GM12878 (cell line): Measurements from ENCODE around the gene CELSR3. TPM values are rescaled to one million over a fixed set of nuclear protein-coding genes. Genes with fewer than 3 reads are reported as not detected.

Experiments
- ATAC-seq: fragments of 200-7000 bp; cut with Tn5 transposase; 3 replicates; pipeline ENCODE4 v1.9.1; 2020; ENCODE audit warnings: mild to moderate bottlenecking, moderate library complexity
- BruUV-seq: library from RNA; stranded (reverse); fragments of 400-500 nt; replicated peaks from 2 replicates; lab custom pipeline; 2021; lab: Mats Ljungman, UMichigan
- CTCF ChIA-PET: fragments of 300-600 bp; sonication (Branson Sonifier 250); formaldehyde crosslinking; extraction: SDS; loops from one replicate; lab custom pipeline; 2021; ENCODE audit warnings: inconsistent platforms; lab: Yijun Ruan, JAX
- POLR2A ChIA-PET: fragments of 350-600 bp; formaldehyde crosslinking; extraction: SDS; loops from one replicate; lab custom pipeline; 2021; ENCODE audit warnings: inconsistent platforms; lab: Charles Lee
- RAD21 ChIA-PET: fragments of 300-600 bp; sonication (Branson Sonifier 250); formaldehyde crosslinking; loops from one replicate; lab custom pipeline; 2023; ENCODE audit warnings: antibody characterized with exemption; ENCODE audit not compliant: unreplicated experiment; lab: Charles Lee
- SMC1A ChIA-PET: fragments of 300-600 bp; sonication (Branson Sonifier 250); formaldehyde crosslinking; loops from one replicate; lab custom pipeline; 2023; ENCODE audit not compliant: unreplicated experiment, uncharacterized antibody; lab: Charles Lee
- DNase-seq: peaks from one replicate; pipeline ENCODE4 v3.0.0-alpha.2; 2011; ENCODE audit warnings: low read depth, low spot score
- FAIRE-seq: peaks from 3 replicates; lab custom pipeline; 2011; peaks lifted over from hg19 to GRCh38; lab: Jason Lieb, UNC
- H2AFZ ChIP-seq: 2 replicates; pipeline ENCODE4 v1.6.0; 2011; ENCODE audit warnings: low read depth, low read length, control low read depth; ENCODE audit not compliant: control insufficient read depth
- H3K27ac ChIP-seq: 2 replicates; pipeline ENCODE4 v1.5.1; 2011; ENCODE audit warnings: control low read depth; ENCODE audit not compliant: control insufficient read depth, insufficient read depth
- H3K27me3 ChIP-seq, 2 experiments: replicated peaks in 1 of 2; 2 replicates each; pipeline versions ENCODE4 v1.6.0 to v1.6.1; 2011; ENCODE audit warnings: low read length in 1 of 2; ENCODE audit not compliant: control insufficient read depth in 2 of 2, insufficient read depth in 2 of 2
- H3K36me3 ChIP-seq, 2 experiments: 2 replicates each; pipeline ENCODE4 v1.5.1; 2011; ENCODE audit warnings: low read length in 1 of 2; ENCODE audit not compliant: control insufficient read depth in 2 of 2, insufficient read depth in 2 of 2
- H3K4me1 ChIP-seq: 2 replicates; pipeline ENCODE4 v1.6.1; 2011; ENCODE audit warnings: mild to moderate bottlenecking, low read length, moderate library complexity, mixed read lengths; ENCODE audit not compliant: control insufficient read depth, insufficient read depth
- H3K4me2 ChIP-seq: 2 replicates; pipeline ENCODE4 v1.6.0; 2011; ENCODE audit warnings: control low read depth; ENCODE audit not compliant: control insufficient read depth, insufficient read depth
- H3K4me3 ChIP-seq: fragments of 200-600 bp; sonication (generic); 2 replicates; pipeline ENCODE4 v1.5.1; 2016
- H3K79me2 ChIP-seq: 2 replicates; pipeline ENCODE4 v1.6.0; 2011; ENCODE audit warnings: low read length; ENCODE audit not compliant: control insufficient read depth, insufficient read depth
- H3K9ac ChIP-seq: 2 replicates; pipeline ENCODE4 v1.8.0; 2011; ENCODE audit warnings: low read length, control low read depth, mixed read lengths; ENCODE audit not compliant: control insufficient read depth, insufficient read depth
- H3K9me3 ChIP-seq: replicated peaks from 3 replicates; pipeline ENCODE4 v1.5.1; 2011; ENCODE audit warnings: mild to moderate bottlenecking, low read length; ENCODE audit not compliant: control insufficient read depth, insufficient read depth
- H4K20me1 ChIP-seq: 2 replicates; pipeline ENCODE4 v1.6.0; 2011; ENCODE audit not compliant: control insufficient read depth, insufficient read depth
- BACH1 ChIP-seq: fragments of 450-650 bp; IDR thresholded peaks from 2 replicates; pipeline ENCODE4 v1.6.1; 2017; ENCODE audit warnings: mild to moderate bottlenecking, borderline replicate concordance
- ELK1 ChIP-seq: IDR thresholded peaks from 2 replicates; pipeline ENCODE4 v1.6.1; 2012; ENCODE audit warnings: low read depth, low read length, improper control_type of control experiment
- HDAC2 ChIP-seq: fragments of 200-600 bp; sonication (generic); IDR thresholded peaks from 2 replicates; pipeline ENCODE4 v1.6.1; 2017
- JUNB ChIP-seq: IDR thresholded peaks from 2 replicates; pipeline ENCODE4 v1.6.1; 2016; ENCODE audit warnings: antibody characterized with exemption, mild to moderate bottlenecking
- JUND ChIP-seq: IDR thresholded peaks from 2 replicates; pipeline ENCODE4 v1.6.1; 2012; ENCODE audit warnings: low read depth, mild to moderate bottlenecking, low read length, improper control_type of control experiment, moderate library complexity
- KDM1A ChIP-seq: fragments of 200-600 bp; sonication (generic); IDR thresholded peaks from 2 replicates; pipeline ENCODE4 v1.6.1; 2016; ENCODE audit warnings: borderline replicate concordance
- PRDM15 ChIP-seq: fragments of 450-650 bp; formaldehyde crosslinking; IDR thresholded peaks from 2 replicates; pipeline ENCODE4 v1.4.0; 2020; ENCODE audit warnings: mild to moderate bottlenecking, moderate library complexity
- RELB ChIP-seq: fragments of 450-650 bp; IDR thresholded peaks from 2 replicates; pipeline ENCODE4 v1.6.1; 2017; ENCODE audit warnings: low read depth, mild to moderate bottlenecking, moderate library complexity
- SIN3A ChIP-seq: IDR thresholded peaks from 2 replicates; pipeline ENCODE4 v1.6.1; 2012; ENCODE audit warnings: low read depth, low read length, improper control_type of control experiment
- SREBF2 ChIP-seq: IDR thresholded peaks from 2 replicates; pipeline ENCODE4 v1.6.1; 2012; ENCODE audit warnings: mild to moderate bottlenecking, low read length
- SUZ12 ChIP-seq: fragments of 200-600 bp; sonication (generic); IDR thresholded peaks from one replicate; pipeline ENCODE4 v1.6.1; 2018; ENCODE audit warnings: antibody characterized with exemption, mild to moderate bottlenecking; ENCODE audit not compliant: unreplicated experiment
- ZNF384 ChIP-seq: IDR thresholded peaks from 2 replicates; pipeline ENCODE4 v1.6.1; 2012; ENCODE audit warnings: low read depth, mild to moderate bottlenecking, low read length, improper control_type of control experiment, borderline replicate concordance
- ZNF687 ChIP-seq: fragments of 450-650 bp; IDR thresholded peaks from 2 replicates; pipeline ENCODE4 v1.6.1; 2017; ENCODE audit warnings: mild to moderate bottlenecking, moderate library complexity
- WGBS: methylation state at CpG from one replicate; pipeline ENCODE4 v1.1.6; 2016; ENCODE audit warnings: low lambda C conversion rate; ENCODE audit not compliant: insufficient replicate concordance, insufficient coverage; ENCODE audit errors: missing lambda C conversion rate; 5-methylcytosine and 5-hydroxymethylcytosine counted together
- in situ Hi-C: fragments of 300-500 bp; cut with MboI; formaldehyde crosslinking; loops from 9 replicates; pipeline ENCODE4 v1.14.3; 2018; ENCODE audit warnings: mixed read lengths
- intact Hi-C: fragments of 100-400 bp; cut with micrococcal nuclease; formaldehyde crosslinking; loops from one replicate; pipeline ENCODE4 v1.14.2; 2022; ENCODE audit not compliant: unreplicated experiment
- polyA plus RNA-seq, 11 experiments: library from polyadenylated mRNA; depleted of rRNA in 4 of 11; unstranded in 6 of 11; stranded (reverse) in 5 of 11; fragments of >200 nt; fragmentation: Nextera tagmentation in 4 of 11; fragmentation: Illumina TruSeq in 1 of 11; extraction: Ambion mirVana in 4 of 11; extraction: Trizol in 1 of 11; gene quantifications; 1 replicate in 1 of 11; 2 replicates in 10 of 11; pipeline versions ENCODE4 v1.2.1 to v1.2.3, GENCODE V29; 2011 to 2016; ENCODE audit warnings: inconsistent platforms in 2 of 11, missing spikeins in 2 of 11, low read depth in 1 of 11
- total RNA-seq, 4 experiments: library from RNA; depleted of rRNA in 3 of 4; stranded (reverse); fragments of >200 nt in 3 of 4; fragmentation: Illumina TruSeq in 1 of 4; extraction: Trizol in 1 of 4; gene quantifications; 2 replicates each; pipeline versions ENCODE4 v1.2.1 to v1.2.3, GENCODE V29; 2013 to 2021

Gene CELSR3
- total and polyA plus RNA-seq, 10 of the 15 experiments (the other 5 are each of a cell fraction or from before 2014, with no cell fraction given) = 0.08 to 1.6 (median 0.57) TPM

- H3K79me2 ChIP-seq = peaks cover 18% of the 10 kb centered on the region
- CTCF ChIA-PET = no interaction called here
- RAD21 ChIA-PET = no interaction called here
- BruUV-seq = no TSS peak
- DNase-seq = no peak
- in situ Hi-C loops (no loop called here), intact Hi-C loops (no loop called here)
- no peak for FAIRE-seq
- WGBS = 100% methylated on average over 5 of the region's 5 CpGs
- H3K36me3 ChIP-seq = peaks cover 16 to 23% of the 10 kb centered on the region in 2 experiments
- no peak overlapping the region for H3K9ac ChIP-seq
- ATAC-seq = no peak
- H3K27ac ChIP-seq = no peak overlapping the region
- no peak overlapping the region for H3K4me2 ChIP-seq
- no peaks in the 10 kb centered on the region for H3K9me3 ChIP-seq
- SMC1A ChIA-PET = no interaction called here
- peaks cover 4% of the 10 kb centered on the region; the same call in 1 of the 2 replicates for H4K20me1 ChIP-seq
- H3K4me3 ChIP-seq = no peak overlapping the region
- H2AFZ ChIP-seq = no peak overlapping the region
- peaks cover 9% of the 10 kb centered on the region for H3K4me1 ChIP-seq
- H3K27me3 ChIP-seq = no peaks in the 10 kb centered on the region
- POLR2A ChIA-PET = no interaction called here
- TF ChIP-seq ZNF384 (no peak), JUNB (no peak), HDAC2 (no peak), KDM1A (no peak), ZNF687 (no peak), JUND (no peak), SREBF2 (no peak), ELK1 (no peak), SUZ12 (no peak), BACH1 (no peak), PRDM15 (CRISPR knock-in tag) (no peak), SIN3A (no peak), RELB (no peak)
These were observed 55.2 kb downstream of the CELSR3 start for GRCh38 chr3:48607519-48607918.
